Measurements from ENCODE around the gene CLN6. TPM values are rescaled to one million over a fixed set of nuclear protein-coding genes. Genes with fewer than 3 reads are reported as not detected.

CLN6 gene
- total and polyA plus RNA-seq, 9 of the 15 experiments (the other 6 are each of a cell fraction or from before 2014, with no cell fraction given), result 0.71 to 53.3 (median 39.3) TPM

GRCh38 chr15:68244235-68244634, 14.7 kb upstream of the CLN6 start (continued):
- TF ChIP-seq TSHZ1 (CRISPR knock-in tag; IDR thresholded peaks at IDR 0.05), result no peak
- TF ChIP-seq L3MBTL2 (IDR thresholded peaks at IDR 0.05), result no peak
- TF ChIP-seq PREB (CRISPR knock-in tag; IDR thresholded peaks at IDR 0.05), result no peak

- CTCF ChIA-PET (ENCODE audit: low intra/inter-chr PET ratio), result no interaction called here
- Histone ChIP-seq H3K36me3 (ENCODE audit: control insufficient read depth, insufficient read depth, low read length) (no peaks in the 10 kb centered on the region), H3K9me1 (ENCODE audit: control insufficient read depth, insufficient read depth, low read length) (no peaks in the 10 kb centered on the region), H3K27me3 (ENCODE audit: control insufficient read depth in 2 of 2, insufficient read depth in 2 of 2, low read length in 2 of 2) (no peaks in the 10 kb centered on the region; a peak in 2 of 5 replicates), H3K9me3 (replicated peaks; ENCODE audit: control insufficient read depth, insufficient read depth, low read depth, low read length) (peaks cover 2% of the 10 kb centered on the region; the same call in 1 of the 2 replicates), H2AFZ (ENCODE audit: low read depth, low read length) (no peak overlapping the region), H3K4me1 (replicated peaks in 1 of 2; ENCODE audit: control insufficient read depth in 2 of 2, insufficient read depth in 2 of 2, low read length in 2 of 2) (no peaks in the 10 kb centered on the region), H3K79me2 (ENCODE audit: control insufficient read depth, insufficient read depth, low read length) (no peaks in the 10 kb centered on the region), H4K20me1 (replicated peaks; ENCODE audit: control insufficient read depth, insufficient read depth, low read length) (no peaks in the 10 kb centered on the region), H3K9ac (ENCODE audit: insufficient read depth in 1 of 2, low read depth in 2 of 2, low read length in 2 of 2) (no peak overlapping the region), H3K4me3 (no peak overlapping the region), H3K27ac (ENCODE audit: extremely low read depth, low read depth, low read length) (no peak overlapping the region), H3K4me2 (ENCODE audit: insufficient read depth, low read length) (no peak overlapping the region)
- ATAC-seq (no peak), DNase-seq (ENCODE audit: extremely low read depth in 1 of 4, low spot score in 3 of 4) (no peak), FAIRE-seq (no peak)
- 10% methylated on average over 5 of the region's 5 CpGs for WGBS (ENCODE audit: insufficient coverage, low coverage, missing lambda C conversion rate)
- POLR2A ChIA-PET, result interaction anchor here (0.9 kb wide), 1 partner anchor 10 kb away, joined by 4 read pairs; no protein-coding TSS in a partner anchor
- BruUV-seq (replicated peaks), result no TSS peak
- intact Hi-C loops (cut with micrococcal nuclease), result no loop called here
- no peak for TF ChIP-seq CEBPG (CRISPR knock-in tag; IDR thresholded peaks at IDR 0.05)
- TF ChIP-seq CEBPG (tag; conservative IDR thresholded peaks at IDR 0.05 in 1 of 2, IDR thresholded peaks at IDR 0.05 in 1 of 2), result no peak
- no peak for TF ChIP-seq SRSF9 (IDR thresholded peaks at IDR 0.05; ENCODE audit: borderline replicate concordance, low read depth, low read length)
- no peak for TF ChIP-seq ZNF655 (CRISPR knock-in tag; IDR thresholded peaks at IDR 0.05)
- no peak for TF ChIP-seq FUS (optimal IDR thresholded peaks at IDR 0.05; ENCODE audit: low read depth, low read length)
- in situ Hi-C loops (cut with MboI), result no loop called here
Observed at GRCh38 chr15:68241088-68241935, 11.8 kb upstream of the CLN6 start.
